Fibroblast of pulmonary artery (primary cell): ENCODE measurements around the gene FBLN7.

ENCODE experiments used
- DNase-seq: peaks from one replicate; pipeline ENCODE4 v3.0.0-alpha.2; 2010; ENCODE audit warnings: low read depth
- H3K4me3 ChIP-seq: replicated peaks from 2 replicates; pipeline ENCODE4 v1.5.1; 2011; ENCODE audit warnings: low read depth, mild to moderate bottlenecking, control low read depth, low read length, moderate library complexity
- TF ChIP-seq, protein P1 (sequence below): IDR thresholded peaks from 2 replicates; pipeline ENCODE4 v1.5.1; 2011; ENCODE audit warnings: mild to moderate bottlenecking, control low read depth, low read length, inconsistent platforms; ENCODE audit errors: missing control alignments

Gene FBLN7

DNA sequence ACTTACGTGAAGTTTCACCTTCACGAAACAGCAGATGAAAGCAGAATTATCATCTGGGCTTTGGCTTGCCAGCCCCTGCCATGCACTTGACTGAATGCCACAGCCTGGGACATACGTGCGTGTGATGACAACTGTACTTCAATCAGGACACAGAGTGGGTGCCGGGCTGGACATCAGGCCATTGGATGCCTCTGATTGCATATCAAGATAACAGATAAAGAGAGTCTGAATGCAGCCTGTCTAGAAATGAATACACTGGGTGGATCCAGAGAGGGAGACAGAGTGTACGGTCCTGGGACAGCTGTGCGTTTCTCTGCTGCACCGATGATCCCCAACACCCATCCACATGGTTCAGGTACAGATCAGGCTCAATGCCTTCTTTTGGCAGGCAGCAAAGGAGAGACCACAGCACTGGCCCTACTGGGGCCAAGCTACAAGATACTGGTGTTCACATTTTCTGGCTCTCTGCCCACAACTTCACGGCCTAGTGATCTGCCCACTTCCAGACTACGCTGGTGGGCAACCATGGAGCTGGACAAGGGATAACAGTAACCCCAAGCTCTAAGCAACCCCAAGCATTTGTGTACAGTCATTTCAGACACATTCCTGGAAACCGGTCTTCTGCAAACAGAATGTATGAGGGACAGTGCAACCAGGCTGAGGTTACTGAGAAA is 35.6 kb downstream of the FBLN7 start:
- TF ChIP-seq, protein P1, sequence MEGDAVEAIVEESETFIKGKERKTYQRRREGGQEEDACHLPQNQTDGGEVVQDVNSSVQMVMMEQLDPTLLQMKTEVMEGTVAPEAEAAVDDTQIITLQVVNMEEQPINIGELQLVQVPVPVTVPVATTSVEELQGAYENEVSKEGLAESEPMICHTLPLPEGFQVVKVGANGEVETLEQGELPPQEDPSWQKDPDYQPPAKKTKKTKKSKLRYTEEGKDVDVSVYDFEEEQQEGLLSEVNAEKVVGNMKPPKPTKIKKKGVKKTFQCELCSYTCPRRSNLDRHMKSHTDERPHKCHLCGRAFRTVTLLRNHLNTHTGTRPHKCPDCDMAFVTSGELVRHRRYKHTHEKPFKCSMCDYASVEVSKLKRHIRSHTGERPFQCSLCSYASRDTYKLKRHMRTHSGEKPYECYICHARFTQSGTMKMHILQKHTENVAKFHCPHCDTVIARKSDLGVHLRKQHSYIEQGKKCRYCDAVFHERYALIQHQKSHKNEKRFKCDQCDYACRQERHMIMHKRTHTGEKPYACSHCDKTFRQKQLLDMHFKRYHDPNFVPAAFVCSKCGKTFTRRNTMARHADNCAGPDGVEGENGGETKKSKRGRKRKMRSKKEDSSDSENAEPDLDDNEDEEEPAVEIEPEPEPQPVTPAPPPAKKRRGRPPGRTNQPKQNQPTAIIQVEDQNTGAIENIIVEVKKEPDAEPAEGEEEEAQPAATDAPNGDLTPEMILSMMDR = no peak
- DNase-seq = no peak
- H3K4me3 ChIP-seq = no peak overlapping the region

DNA sequence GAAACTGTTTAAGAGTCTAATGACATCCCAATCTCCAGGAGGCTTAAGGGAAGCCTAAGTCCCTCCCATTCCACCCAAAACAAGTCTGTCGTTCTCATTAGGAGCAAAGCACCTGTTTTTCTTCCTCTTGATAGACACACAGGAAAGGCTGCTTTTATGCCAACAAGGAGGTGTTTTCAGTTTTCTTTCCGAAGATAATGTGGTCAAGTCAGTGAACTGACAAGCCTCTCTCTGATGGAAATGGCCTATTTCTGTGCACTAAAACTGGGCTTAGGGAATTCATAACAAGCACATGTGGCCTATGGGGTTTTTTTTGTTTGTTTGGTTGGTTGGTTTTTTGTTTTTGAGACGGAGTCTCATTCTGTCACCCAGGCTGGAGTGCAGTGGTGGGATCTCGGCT is 36.2 kb downstream of the FBLN7 start:
- DNase-seq = no peak
- TF ChIP-seq, protein P1 = no peak
- H3K4me3 ChIP-seq = no peak overlapping the region

DNA sequence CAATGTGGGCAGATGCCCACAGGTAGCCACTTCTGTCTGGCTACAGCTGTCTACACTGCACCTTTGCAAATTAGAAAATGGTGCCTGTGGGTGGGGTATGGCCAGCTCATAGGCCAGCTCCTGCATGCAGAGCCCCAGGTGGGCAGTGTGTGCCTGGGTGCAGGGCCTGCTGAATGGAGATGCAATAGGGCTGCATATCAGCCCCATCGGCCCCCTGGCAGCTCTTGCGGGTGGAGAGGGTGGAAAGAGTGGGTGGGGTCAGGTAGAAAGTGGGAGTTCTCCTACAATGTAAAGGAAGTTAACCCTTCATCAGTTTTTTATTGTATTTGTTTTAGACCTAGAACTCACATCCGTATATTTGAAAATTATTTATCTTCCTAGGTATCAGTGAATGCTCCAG is 37.1 kb downstream of the FBLN7 start:
- no peak for DNase-seq
- H3K4me3 ChIP-seq = no peak overlapping the region
- TF ChIP-seq, protein P1 = no peak

DNA sequence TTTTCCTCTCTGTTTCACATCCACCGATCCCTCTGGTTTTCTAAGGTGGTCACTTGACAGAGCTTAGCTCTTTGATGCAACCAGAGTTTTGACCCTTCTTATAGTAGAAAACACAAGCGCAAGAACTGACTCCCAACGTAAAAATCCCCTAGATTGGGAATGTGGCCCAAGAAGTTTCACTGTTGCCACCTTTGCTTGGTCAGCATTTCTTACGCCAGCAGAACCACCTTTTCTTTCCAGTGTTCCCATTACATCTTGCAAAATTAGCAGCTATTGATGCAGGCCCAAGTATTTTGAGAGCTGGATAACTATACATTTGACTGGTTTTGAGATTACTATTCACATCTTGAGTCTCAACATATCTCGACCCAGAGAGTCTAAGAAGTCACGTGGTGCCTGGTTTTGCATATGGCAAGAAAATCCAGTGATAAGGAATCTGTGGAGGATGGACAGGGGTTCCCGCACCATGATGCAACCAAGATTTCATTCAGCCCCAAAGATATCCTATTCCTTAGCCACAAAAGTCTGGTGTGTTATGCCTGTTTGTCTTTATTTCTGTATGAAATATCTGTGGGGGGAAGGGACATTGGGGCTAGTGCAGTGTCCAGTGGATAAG is 37.9 kb downstream of the FBLN7 start:
- TF ChIP-seq, protein P1 = no peak
- no peak overlapping the region for H3K4me3 ChIP-seq

DNA sequence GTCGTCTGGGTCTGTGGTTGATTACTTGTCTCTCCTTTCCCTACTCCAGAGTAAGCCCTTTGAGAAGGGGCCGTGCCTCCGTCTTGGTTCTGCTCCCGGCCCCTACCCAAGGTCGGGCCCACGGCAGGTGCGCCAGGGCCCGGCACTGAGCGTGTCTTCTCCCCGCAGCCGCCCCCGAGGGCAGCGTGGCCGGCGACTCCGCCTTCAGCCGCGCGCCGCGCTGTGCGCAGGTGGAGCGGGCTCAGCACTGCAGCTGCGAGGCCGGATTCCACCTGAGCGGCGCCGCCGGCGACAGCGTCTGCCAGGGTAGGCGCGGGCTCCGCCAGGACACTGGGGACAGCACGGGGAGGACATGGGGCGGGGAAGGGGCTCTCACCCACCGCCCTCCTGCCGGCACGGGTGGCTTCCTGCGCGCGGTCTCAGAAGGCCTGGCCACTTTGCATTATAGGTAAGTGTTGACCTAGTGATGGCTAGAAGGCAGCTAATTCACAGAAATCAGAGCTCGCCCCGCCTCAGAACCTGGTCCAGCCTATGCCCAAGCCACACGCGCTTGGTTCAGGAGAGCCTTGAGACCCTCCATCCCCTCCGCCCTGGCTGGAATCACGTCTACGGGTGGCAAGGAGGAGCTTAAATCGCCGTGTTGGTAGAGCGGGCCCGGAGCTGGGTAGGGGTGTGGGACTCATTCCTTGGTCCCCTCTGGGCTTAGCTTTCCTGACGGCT is 43.5 kb downstream of the FBLN7 start:
- DNase-seq = no peak
- TF ChIP-seq, protein P1 = no peak
- H3K4me3 ChIP-seq = no peak overlapping the region

More for the DNA sequence above, 37.9 kb downstream of the FBLN7 start:
- no peak for DNase-seq

DNA sequence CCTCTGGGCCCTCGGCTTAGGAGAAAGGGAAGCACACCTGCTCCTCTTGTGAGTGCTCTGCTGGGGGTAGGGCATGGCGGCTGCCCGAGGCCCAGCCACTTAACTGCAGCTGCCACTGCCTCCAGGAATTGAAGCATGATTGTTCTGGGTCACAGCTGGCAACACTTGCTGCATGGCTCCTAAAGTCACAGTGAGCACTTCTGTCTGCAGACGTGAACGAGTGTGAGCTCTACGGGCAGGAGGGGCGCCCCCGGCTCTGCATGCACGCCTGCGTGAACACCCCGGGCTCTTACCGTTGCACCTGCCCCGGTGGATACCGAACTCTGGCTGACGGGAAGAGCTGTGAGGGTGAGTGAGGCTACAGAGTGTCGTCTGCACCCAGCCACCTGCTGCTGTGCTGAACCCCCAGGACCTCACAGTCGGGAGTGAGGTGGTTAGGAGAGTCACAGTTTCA is 44.4 kb downstream of the FBLN7 start:
- DNase-seq = no peak
- TF ChIP-seq, protein P1 = no peak
- H3K4me3 ChIP-seq = no peak overlapping the region
